ENCODE data around the gene POU2AF1.

POU2AF1 gene

DNA sequence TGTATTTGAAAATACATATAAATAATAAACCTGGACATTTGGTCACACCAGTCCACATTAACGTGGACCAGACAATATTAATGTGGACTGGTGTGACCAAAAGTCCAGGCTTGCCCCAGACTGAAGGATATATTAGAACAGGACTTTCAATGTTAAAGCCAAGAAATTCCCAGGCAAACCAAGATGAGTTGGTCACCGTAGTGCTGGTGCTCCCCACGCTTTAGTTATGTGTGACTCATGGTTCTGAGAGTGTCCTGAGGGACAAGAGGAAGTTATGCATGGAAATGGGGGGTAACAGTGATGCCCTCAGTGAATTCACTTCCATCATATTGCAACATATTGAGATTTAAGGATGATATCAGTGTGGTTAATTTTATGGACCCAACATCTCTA is 31.4 kb downstream of the POU2AF1 start:
- DNase-seq (ENCODE audit: low read depth in 2 of 2): no peak

DNA sequence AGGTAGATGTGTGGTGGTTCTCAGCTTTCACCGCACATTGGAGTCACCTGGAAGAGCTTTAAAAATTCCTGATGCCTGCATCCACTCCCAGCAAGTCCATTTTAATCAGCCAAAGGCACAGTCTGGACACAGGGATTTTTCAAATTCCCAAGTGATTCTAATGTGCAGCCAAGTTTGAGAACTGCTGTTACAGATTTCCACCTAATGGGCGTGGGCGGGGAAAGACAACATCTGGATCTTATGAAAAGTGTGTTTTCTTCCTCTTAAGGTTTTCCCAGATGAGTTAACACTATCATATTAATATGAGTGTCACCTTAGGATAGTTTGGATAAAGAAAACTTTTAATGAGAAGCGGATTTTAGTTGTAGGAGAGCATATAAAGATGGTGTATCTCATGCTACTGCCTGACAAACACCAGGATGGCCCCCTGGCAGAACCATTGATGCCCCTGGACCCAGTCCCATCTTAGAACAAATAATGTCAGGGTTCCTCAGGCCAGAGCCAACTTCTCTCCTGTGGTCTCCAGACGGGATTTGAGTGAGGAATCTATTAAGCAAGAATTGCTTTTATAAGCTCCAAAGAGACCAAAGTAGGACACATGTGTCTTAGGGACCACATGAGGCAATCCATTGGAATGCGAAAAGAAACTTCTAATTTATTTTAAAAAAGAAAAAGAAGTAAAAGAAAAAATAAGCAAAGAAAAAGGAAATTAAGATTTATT is 31.9 kb downstream of the POU2AF1 start:
- DNase-seq (ENCODE audit: low read depth in 2 of 2): no peak

DNA sequence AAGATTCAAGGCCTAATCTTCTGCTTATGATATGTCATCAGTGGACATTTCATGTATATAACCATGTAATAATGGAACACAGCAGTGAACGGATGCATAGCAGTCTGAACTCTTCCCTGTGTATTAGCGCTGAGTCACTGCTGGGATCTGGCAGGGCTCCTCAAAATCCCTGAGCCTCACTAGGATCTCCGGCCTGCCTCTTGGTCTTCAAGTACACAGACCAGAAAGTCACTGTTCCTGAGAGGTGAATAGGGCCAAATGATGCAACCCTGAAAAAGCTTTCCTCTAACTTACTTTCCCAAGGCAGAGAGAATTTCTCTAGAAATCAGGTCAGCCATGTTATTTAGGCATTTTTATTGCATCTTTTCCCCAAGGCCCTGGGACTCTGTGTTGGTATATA is 35.0 kb downstream of the POU2AF1 start:
- no peak for DNase-seq (ENCODE audit: low read depth in 2 of 2)

DNA sequence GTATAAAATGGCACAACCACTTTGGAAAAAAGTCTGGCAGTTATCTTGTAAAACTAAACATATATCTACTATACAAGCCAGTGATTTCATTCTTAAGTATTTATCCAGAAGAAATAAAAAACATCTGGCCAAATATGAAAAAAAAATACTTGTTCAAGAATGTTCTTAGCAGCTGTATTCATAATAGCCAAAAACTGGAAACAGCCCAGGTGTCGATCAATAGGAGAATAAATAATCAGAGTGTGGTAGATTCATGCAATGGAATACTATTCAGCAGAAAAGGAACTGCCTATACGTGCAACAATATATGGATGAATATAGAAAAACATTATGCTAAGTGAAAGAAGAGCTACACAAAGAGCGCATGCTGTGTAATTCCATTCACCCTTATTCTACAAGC is 36.7 kb downstream of the POU2AF1 start:
- no peak for DNase-seq (ENCODE audit: low read depth in 2 of 2)

DNA sequence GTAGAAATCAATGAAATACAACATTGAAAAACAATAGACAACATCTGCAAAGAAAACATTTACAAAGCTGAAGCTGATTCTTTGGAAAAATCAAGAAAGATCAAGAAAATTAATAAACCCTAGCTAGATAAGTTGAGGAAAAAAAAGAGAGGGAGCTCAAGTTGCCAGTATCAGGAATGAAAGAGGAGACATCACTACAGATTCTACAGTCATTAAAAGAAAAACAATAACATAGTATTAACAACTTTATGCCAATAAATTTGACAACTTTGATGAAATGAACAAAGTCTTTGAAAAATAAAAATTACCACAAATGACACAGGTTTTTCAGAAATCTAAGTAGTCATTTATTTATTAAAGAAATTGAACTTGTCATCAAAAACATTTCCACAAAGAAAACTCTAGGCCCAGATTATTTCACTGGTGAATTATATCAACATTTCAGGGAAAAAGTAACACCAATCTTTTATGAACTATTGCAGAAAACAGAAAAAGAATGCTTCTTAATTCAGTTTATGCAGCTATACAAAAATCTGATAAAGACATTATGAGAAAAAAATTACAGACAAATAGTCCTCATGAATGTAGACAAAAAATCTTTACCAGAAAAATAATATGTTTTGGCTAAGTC is 39.2 kb downstream of the POU2AF1 start:
- DNase-seq (ENCODE audit: low read depth in 2 of 2): no peak

DNA sequence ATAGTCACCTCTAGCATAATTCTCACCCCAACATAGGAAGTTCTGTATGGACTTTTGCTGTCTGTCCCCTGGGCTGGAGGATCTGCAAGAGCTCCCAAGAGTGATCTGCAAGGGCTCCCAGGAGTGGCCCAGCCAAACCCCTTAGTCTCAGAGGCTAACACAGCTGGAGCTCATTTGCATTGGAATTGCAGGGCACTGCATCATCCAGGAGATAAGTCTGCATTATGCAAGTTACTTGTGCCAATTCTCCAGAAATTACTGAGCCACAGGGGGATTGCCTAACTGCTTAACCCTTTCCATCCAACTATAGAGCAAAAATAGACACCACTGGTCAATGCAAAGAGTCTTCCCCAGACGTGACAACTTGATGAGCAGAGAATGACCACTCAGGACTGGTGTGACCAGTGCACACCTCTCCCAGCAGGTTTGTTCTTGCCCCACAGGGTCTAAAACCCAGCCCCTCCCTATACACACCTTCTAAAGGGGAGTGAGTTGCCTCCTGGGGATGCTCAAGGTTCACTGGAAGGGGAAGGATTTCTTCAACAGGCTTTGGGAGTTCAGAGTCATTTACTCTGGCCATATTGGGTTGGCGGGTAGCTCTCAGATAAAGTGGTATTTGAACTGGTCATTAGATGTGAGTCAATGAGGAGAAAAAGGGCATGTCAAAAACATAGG is 42.4 kb downstream of the POU2AF1 start:
- DNase-seq (ENCODE audit: low read depth in 2 of 2): no peak

DNA sequence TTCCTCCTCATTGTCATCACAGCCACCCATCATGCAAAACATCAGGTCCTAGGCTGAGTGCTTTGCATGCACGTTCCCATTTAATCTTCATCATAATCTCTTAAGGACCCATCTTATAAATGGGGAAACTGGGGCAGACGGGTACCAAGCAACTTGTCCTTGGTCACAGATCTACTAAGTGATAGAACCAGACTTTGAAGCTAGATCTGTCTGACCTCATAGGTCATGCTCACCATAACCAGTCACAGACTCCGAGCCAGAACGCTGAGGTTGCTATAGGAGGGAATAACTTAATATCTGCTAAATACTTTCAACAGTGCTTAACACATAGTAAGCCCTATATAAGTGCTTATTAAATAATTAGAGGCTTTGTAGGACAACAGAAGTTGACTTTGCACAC is 43.0 kb downstream of the POU2AF1 start:
- no peak for DNase-seq (ENCODE audit: low read depth in 2 of 2)

DNA sequence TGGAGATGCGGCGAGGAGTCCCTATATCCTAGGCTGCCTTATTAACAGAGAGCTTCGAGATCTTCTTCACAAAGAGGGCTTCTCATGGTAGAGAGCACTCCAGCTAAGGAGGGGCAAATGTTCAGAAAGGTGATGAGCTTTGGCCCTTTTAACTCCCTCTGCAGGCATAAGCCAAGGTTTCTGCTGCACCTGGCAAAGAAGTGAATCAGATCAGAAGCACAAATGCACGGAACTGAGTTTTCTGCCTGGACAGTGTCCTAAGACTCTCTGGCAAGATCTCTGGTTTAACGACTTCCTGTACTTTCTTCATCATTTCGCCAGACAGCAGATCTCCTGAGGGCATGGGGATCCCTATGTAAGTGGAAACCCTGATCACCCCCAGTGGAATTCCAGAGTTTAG is 43.5 kb downstream of the POU2AF1 start:
- DNase-seq (ENCODE audit: low read depth in 2 of 2): no peak

DNA sequence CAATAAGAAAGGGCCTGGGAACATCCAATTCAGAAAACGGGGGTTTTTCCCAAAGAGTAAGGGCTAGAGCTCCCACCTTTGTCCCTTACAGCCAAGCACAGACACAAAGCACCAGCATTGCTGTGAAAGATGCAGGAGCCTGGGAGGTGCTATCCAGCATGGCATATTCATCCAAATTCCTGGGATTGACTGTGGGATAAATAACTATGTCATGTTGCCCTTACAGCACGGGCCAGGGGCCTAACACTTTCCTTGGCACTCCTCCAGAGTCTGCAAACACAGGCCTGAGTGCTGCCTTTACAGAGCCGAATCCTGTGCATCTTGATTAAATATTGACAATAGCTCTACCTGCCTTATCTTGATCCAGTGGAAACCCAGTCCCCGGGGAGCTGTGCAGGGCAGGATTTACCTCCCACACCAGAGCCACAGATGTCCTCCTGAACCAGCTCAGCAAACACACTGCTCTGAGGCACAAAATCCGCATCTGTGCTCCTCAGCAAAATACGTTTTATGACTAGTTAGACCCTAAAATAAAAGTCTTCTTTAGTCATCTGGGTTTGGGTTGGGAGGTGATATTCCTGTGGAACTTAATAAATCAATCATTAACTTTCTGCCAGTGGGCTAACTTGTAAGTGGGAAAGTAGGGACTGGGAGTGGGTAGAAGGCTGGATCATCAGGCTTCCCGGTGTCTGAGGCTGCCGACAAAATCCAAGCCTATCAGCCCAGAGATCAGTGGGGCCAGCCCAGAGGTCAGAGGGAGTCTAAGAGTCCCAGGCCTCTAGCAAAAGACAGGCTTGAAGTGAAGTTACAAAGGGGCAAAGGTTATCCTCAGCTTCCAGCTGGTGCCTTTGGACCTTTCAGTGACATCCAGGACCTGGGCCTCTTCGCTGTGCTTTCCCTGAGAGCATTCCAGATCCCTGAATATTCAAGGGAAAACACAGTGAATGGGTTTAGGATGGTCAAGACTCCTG is 44.3 kb downstream of the POU2AF1 start:
- no peak for DNase-seq (ENCODE audit: low read depth in 2 of 2)

DNA sequence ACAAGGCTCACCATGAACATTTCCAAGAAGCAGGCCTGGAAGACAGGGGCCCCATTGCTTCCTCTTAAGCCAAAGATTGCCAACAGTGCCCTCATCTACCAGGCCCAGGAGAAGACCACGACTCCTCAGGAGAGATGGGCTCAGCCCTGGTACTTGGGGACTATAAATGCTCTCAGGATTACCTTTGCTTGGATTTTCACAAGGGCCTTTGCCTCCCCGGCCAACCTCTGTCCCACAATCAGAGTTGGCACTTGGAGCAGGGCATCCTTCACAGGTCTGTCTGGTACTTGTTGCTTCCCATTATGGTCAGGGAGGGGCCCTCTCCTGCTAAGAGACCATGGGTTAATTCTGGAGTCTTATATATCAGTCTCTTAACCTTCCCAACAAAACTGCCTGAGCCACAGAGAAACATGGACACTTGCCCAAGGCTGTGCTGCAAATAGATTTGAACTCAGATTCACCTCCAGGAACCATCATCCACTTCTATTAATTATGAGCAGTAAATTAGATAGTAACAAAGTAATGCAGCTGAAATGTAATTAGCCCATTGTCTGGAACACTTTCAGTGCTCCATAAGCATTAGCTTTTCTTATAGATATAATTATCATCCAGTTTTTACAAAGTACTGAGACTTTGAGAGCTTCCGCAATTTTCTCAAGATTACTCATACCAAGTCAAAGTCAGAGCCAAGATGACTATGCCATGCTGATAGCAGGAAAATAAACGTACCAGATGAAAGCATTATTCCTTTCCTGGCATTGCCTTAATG is 47.2 kb downstream of the POU2AF1 start:
- DNase-seq (ENCODE audit: low read depth in 2 of 2): no peak

DNA sequence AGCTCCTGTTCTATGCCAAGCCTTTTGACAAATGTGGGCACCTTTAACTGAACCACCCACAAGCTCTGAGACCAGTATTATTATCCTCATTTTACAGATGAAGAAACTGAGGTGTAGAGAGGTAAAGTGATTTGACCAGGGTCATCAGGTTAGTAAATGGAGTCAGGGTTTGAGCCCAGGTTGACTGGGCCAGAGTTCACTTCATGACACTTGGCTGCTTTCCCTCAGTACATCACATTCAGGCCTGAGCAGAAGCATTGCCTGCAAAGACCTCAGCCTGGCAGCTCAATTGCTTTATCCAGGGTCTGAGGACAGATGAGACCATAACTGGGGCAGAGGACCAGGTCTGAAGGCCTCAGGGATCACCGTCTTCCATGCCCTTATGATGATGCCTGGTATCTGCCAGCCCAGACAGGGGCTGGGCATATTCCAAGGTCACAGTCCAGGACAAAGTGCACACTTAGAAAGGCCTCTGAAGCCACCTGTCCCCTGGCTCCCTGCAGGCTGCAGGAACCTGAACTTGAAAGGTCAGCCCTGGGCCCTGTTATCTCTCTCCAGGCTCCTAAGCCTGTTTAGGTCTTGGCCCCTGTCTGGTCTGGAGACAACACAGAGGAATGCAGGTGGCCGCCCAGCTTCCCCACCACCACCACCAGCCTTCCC is 48.7 kb downstream of the POU2AF1 start:
- no peak for DNase-seq (ENCODE audit: low read depth in 2 of 2)

DNA sequence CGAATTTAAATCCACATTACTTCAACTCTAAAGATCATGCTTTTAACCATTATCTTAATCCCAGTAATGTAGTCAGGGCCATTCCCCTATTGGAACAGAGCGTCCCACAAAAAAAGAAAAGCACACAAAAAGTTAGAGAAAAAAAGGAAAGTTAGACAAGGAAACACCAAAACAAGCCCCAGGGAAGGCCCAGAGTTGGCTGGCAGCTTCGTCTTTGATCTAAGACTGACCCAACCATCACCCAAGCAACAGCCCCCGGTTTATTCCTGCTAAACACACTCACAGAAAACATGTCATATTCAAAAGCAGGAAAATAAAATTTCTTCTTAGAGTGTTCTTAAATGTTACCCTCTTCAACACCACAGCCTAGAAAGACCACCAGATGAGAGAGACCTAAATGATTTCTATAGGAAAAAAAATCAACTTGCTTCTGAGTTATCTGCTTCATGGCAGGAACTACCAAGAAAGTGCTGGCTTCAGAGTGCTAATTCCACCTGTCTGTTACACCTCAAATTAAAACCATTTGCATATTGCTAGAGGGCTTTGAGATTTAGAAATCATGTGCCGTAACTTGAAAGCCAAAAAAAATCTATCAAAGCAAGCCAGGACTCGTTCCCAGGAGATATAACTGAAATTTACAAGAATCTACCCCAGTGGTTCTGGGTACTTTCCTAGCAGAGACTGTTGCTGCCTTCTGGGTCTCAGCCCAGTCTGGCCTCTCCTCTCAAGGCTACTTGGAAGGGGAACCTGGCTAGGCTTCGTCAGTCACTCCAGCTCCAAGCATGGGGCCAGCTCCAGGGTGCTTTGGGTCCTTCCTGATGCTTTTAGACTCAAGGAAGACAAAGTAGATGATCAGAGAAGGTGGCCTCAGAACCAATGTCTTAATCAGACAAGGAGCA is 49.5 kb downstream of the POU2AF1 start:
- DNase-seq (ENCODE audit: low read depth in 2 of 2): no peak

DNA sequence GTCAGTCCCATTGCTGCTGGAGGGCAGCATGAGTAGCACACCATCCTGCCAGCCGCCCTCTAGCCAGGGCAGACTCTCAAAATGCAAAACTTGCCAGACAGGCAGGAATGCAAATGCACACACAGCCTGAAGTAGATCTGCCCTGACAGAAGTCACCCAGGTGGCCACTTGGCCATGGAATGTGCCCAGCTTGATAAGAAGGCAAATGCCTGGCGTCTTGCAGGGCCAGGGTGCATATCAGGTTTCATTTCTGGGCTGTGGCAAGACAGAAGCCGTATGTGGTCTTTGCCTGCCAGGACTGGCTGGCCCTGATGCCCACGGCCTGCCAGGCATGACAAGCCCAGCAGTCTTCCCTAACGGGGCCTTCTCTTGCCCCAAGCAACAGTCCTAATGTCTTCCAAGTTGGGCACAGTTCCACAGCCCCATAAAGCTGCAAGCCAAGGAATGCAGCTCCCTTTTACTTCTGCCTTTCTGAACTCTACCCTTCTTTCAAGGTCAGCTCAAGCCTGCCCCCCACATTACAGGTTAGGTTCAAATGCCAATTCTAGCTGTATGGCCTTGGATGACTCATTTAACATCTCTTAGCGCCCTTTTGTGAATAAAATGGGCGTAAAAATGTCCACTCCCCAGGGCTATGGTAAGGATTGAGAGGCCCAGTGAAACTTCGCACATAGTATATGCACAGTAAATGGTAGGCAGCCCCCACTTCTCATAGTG is 51.0 kb downstream of the POU2AF1 start:
- DNase-seq (ENCODE audit: low read depth in 2 of 2): no peak

DNA sequence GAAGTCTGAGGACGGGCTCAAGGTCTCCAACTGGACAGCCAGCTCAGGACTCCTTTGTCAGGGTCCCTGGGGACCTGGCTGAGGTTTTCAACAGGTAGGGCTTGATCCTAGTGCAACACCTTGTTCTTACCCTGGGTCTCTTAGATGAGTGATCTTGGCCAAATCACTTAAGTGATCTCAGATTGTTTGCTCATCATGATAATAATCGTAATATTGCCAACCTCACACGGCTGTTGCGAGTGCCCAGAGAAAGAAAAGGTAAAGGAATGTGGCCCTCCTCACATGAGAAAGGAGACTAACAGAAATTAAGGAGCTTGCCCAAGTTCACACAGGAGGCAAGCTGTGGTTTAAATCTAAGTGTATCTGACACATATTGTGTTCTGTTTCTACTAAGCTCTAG is 52.3 kb downstream of the POU2AF1 start:
- no peak for DNase-seq (ENCODE audit: low read depth in 2 of 2)

DNA sequence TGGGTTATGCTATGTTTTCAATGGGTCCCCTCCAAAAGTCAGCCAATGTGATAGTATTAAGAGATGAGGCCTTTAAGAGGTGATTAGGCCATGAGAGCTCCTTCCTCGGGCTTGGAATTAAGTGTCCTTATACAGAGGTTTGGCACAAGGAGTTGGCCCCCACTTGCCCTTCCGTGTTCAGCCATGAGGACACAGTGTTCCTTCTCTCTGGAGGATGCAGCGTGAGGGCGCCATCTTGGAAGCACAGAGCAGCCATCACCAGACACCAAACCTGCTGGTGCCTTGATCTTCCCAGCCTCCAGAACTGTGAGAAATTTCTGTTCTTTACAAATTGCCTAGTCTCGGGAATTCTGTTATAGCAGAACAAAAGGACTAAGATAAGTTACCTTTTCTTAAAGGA is 53.8 kb downstream of the POU2AF1 start:
- no peak for DNase-seq (ENCODE audit: low read depth in 2 of 2)

DNA sequence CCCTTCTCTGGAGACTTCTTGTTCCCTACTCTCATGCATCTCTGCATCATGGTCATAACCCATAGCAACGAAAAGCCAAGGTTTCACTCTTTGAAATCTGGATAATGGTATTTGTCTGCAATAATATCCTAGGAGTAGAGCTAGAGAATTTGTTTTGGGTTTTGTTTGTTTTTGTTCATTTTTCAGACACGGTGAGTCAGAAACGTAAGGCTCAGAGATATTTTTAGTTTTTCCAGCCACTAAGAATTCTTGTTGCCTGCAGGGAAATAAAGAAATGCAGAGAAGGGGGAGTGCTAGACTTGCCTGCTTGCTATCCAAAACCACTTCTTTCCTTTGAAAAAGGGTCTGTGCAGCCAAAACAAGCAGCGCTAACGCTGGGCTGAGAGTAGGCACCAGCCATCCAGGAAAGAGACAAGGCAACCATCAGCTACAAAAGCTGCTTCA is 54.8 kb downstream of the POU2AF1 start:
- no peak for DNase-seq (ENCODE audit: low read depth in 2 of 2)

DNA sequence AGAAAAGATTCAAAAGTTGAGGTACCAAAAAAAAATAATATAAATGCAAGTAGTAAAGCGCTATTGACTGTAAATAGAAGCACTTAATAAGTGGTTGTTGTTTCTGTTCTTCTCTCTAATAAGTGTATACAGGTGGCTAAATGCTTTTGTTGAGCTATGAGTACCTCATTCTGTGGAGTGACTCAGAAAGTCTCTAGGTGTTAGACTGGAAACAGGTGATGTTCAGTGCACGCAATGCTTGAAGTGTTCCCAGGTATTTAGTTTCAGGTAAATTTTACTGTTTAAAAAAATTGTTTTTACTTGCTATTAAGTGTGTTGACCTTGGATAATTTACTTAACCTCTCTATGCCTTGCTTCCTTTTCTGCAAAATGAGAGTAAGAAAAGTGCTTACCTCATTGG is 56.5 kb downstream of the POU2AF1 start:
- DNase-seq (ENCODE audit: low read depth in 2 of 2): no peak

DNA sequence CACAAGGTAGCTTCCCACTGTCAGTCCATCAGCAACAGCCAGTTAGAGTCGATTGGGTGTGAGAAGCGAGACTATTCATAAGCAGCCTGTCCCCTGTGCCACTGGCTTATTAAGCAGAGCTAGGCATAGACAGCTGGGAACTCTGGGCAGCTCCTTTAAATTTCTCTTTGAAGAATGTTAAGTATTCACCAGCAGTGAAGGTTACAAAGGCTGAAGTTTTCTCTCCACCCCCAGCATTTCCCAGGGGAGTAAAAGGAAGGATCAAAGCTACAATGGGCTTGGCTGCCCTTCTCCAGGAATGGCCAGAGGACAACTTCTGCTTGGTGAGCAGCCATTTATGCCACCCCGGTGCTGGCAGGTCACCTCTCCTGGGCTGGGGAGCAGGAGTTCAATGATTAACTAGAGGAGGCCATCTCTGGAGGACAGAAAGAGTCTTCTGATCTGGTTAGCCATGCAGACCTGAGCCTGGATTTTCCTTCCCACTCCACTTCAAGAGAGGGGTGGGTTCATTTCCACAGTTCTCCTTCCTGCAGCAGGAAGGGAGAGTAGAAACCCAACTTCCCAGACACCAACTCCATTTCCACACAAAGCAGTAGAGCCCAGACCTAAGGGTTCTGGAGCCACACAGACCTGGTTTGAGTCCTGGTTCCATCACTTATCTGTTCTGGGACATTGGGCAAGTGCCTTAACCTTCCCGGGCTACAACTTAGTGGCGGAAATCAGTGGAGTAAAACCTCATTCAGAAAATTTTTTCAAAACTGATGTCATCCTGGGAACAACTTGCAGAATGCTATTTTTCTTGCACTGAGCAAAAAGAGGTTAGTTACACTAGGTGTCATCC is 58.1 kb downstream of the POU2AF1 start:
- no peak for DNase-seq (ENCODE audit: low read depth in 2 of 2)

All from stimulated activated CD4-positive, alpha-beta T cell treated with anti-CD3 and anti-CD28 coated beads, Interleukin-4, amount 100 ng/mL, for 48 hours (primary cell).